ENCODE data around the gene SLAMF1. TPM values are rescaled to one million over a fixed set of nuclear protein-coding genes. Genes with fewer than 3 reads are reported as not detected.

The SLAMF1 gene
- polyA plus RNA-seq, 1 donor = 0.91 TPM

DNA sequence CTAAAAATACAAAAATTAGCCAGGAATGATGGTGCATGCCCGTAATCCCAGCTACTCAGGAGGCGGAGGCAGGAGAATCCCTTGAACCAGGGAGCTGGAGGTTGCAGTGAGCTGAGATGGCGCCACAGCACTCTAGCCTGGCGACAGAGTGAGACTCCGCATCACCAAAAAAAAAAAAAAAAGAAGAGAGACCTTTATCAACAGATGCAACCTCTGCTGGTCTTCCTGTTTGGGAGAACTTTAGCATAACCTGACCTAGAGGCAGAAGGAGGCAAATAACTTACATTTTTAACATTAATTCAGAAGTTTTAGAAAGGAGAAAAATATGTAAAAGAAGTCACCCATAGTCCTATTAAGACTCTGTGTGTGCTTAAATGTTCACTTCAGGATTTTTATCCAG, 32.4 kb downstream of the SLAMF1 start:
- H3K4me3 ChIP-seq (ENCODE audit: low read length) = no peak overlapping the region
- no peaks in the 10 kb centered on the region for H3K27me3 ChIP-seq (ENCODE audit: control insufficient read depth, insufficient read depth, low read length)
- H3K27ac ChIP-seq (ENCODE audit: low read length) = no peak overlapping the region
- no peak for DNase-seq
- H3K9me3 ChIP-seq (ENCODE audit: control insufficient read depth, low read depth, low read length) = no peaks in the 10 kb centered on the region
- H3K4me1 ChIP-seq (ENCODE audit: control insufficient read depth, insufficient read depth, low read length) = peaks cover 7% of the 10 kb centered on the region
- H3K36me3 ChIP-seq (ENCODE audit: control insufficient read depth, insufficient read depth, low read length) = no peaks in the 10 kb centered on the region
- no CpG with 5 or more reads among the region's 5 CpGs for WGBS (ENCODE audit: insufficient coverage, low lambda C conversion rate)

- WGBS (ENCODE audit: insufficient coverage, low lambda C conversion rate) = 71% methylated on average over 1 of the region's 6 CpGs
- no peak for DNase-seq
- no peaks in the 10 kb centered on the region for H3K36me3 ChIP-seq (ENCODE audit: control insufficient read depth, insufficient read depth, low read length)
- H3K27me3 ChIP-seq (ENCODE audit: control insufficient read depth, insufficient read depth, low read length) = no peaks in the 10 kb centered on the region
- no peak overlapping the region for H3K4me3 ChIP-seq (ENCODE audit: low read length)
- peaks cover 7% of the 10 kb centered on the region for H3K4me1 ChIP-seq (ENCODE audit: control insufficient read depth, insufficient read depth, low read length)
- no peaks in the 10 kb centered on the region for H3K9me3 ChIP-seq (ENCODE audit: control insufficient read depth, low read depth, low read length)
- H3K27ac ChIP-seq (ENCODE audit: low read length) = no peak overlapping the region
Measured at GRCh38 chr1:160612613-160613218, 34.1 kb downstream of the SLAMF1 start.

DNA sequence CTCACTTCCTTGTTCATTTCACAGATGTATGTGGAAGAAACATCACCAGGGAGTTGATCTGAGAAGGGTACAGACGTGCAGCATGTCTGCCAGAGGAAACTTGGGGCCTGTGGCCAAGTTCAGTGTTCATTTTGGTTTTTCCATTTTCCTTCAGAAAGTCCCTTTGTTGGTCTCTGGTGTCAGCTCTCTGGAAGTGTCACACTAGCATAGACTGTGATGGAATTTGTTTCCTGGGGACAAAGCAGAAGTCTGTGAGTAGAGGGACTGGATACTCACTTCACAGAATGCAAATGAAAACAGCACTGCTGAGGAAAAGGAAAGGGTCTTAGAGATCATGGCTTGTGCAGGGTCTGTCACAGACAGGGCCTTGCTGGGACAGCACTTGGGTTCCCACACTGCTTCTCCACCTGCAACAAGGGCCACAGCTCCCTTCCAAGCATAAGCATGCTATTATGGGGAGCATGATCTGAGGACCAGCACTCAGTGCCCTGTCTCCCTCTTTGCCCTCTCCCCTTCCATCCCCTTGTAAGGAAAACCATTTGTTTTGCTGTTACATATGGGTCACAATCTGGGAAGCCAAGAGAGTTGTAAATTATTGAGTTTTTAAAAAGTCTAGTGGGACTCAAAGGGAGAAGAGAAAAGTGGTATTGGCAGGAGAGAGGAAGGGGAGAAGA, 36.1 kb downstream of the SLAMF1 start:
- no peaks in the 10 kb centered on the region for H3K27me3 ChIP-seq (ENCODE audit: control insufficient read depth, insufficient read depth, low read length)
- H3K4me3 ChIP-seq (ENCODE audit: low read length) = no peak overlapping the region
- H3K4me1 ChIP-seq (ENCODE audit: control insufficient read depth, insufficient read depth, low read length) = peaks cover 15% of the 10 kb centered on the region
- no peaks in the 10 kb centered on the region for H3K36me3 ChIP-seq (ENCODE audit: control insufficient read depth, insufficient read depth, low read length)
- no peak overlapping the region for H3K27ac ChIP-seq (ENCODE audit: low read length)
- no CpG with 5 or more reads among the region's 1 CpG for WGBS (ENCODE audit: insufficient coverage, low lambda C conversion rate)
- no peak for DNase-seq
- H3K9me3 ChIP-seq (ENCODE audit: control insufficient read depth, low read depth, low read length) = no peaks in the 10 kb centered on the region

DNA sequence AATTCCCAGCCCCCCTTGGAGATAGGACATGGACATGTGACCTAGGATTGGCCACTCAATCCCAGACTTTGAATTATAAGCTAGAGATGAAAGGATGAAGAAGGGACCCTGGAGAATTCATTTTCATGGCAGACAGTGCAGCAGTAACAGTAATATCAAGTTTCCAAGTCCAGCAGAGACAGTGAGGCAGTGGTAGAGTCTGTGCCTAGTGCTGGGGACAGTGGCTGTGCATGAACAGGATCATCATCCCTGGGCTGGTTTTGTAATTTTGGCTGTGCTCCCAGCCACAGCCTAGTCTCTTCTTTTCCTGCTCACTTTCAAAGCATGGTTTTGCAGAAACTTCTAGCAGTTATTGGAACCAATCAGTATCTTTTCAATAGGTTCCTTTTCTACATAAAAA, 37.9 kb downstream of the SLAMF1 start:
- Histone ChIP-seq H3K27ac (ENCODE audit: low read length) (no peak overlapping the region), H3K4me1 (ENCODE audit: control insufficient read depth, insufficient read depth, low read length) (peaks cover 16% of the 10 kb centered on the region), H3K4me3 (ENCODE audit: low read length) (no peak overlapping the region), H3K9me3 (ENCODE audit: control insufficient read depth, low read depth, low read length) (no peaks in the 10 kb centered on the region), H3K36me3 (ENCODE audit: control insufficient read depth, insufficient read depth, low read length) (no peaks in the 10 kb centered on the region), H3K27me3 (ENCODE audit: control insufficient read depth, insufficient read depth, low read length) (no peaks in the 10 kb centered on the region)
- DNase-seq = no peak

DNA sequence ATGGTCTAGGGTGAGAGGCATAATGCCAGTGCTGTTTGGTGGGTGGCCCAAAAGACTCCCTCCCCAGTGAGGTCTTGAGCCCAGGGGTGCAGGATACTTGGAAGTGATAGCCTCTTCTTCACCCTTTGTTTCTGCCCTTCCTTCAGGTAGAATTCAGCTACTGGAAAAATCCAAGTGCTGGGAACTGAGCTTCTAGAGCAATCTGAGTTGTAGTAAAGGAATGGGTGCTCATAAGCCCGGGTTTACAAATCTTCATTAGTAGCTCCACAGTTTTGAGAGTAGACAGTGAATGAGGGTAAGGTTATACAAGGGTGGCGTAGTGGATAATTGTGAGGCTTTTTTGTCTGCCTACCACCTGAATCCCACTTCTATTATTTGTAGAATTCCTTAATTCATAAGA, 38.3 kb downstream of the SLAMF1 start:
- Histone ChIP-seq H3K9me3 (ENCODE audit: control insufficient read depth, low read depth, low read length) (no peaks in the 10 kb centered on the region), H3K4me3 (ENCODE audit: low read length) (no peak overlapping the region), H3K27ac (ENCODE audit: low read length) (no peak overlapping the region), H3K36me3 (ENCODE audit: control insufficient read depth, insufficient read depth, low read length) (no peaks in the 10 kb centered on the region), H3K27me3 (ENCODE audit: control insufficient read depth, insufficient read depth, low read length) (no peaks in the 10 kb centered on the region), H3K4me1 (ENCODE audit: control insufficient read depth, insufficient read depth, low read length) (peaks cover 16% of the 10 kb centered on the region)
- no CpG with 5 or more reads among the region's 2 CpGs for WGBS (ENCODE audit: insufficient coverage, low lambda C conversion rate)
- DNase-seq = no peak

DNA sequence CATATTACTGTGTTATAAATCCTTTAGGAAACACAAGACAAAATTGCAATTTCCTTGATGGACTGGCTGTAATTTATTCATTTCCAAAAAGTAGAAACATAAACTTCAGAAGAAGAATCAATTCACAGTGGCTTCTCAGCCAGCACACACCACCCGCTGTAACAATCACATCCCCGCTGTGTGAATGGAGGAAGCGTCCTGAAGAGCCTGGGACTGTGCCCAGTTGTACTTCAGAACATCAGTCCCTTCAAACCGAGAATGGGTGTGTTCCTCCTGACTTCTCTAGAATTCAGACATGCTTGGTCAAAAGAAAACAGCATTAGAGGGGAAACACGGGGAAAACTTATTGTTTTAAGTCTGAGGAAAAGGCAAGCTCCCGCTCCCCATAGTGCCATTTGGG, 38.8 kb downstream of the SLAMF1 start:
- 86% methylated on average over 4 of the region's 6 CpGs for WGBS (ENCODE audit: insufficient coverage, low lambda C conversion rate)
- no peak overlapping the region for H3K27ac ChIP-seq (ENCODE audit: low read length)
- H3K4me1 ChIP-seq (ENCODE audit: control insufficient read depth, insufficient read depth, low read length) = peaks cover 16% of the 10 kb centered on the region
- H3K27me3 ChIP-seq (ENCODE audit: control insufficient read depth, insufficient read depth, low read length) = no peaks in the 10 kb centered on the region
- no peak overlapping the region for H3K4me3 ChIP-seq (ENCODE audit: low read length)
- no peaks in the 10 kb centered on the region for H3K36me3 ChIP-seq (ENCODE audit: control insufficient read depth, insufficient read depth, low read length)
- DNase-seq = no peak
- H3K9me3 ChIP-seq (ENCODE audit: control insufficient read depth, low read depth, low read length) = no peaks in the 10 kb centered on the region

GRCh38 chr1:160607672-160608032, 39.2 kb downstream of the SLAMF1 start:
- H3K27me3 ChIP-seq (ENCODE audit: control insufficient read depth, insufficient read depth, low read length) = no peaks in the 10 kb centered on the region
- H3K36me3 ChIP-seq (ENCODE audit: control insufficient read depth, insufficient read depth, low read length) = no peaks in the 10 kb centered on the region
- WGBS (ENCODE audit: insufficient coverage, low lambda C conversion rate) = no CpG with 5 or more reads among the region's 1 CpG
- no peak overlapping the region for H3K4me3 ChIP-seq (ENCODE audit: low read length)
- DNase-seq = no peak
- no peaks in the 10 kb centered on the region for H3K9me3 ChIP-seq (ENCODE audit: control insufficient read depth, low read depth, low read length)
- H3K27ac ChIP-seq (ENCODE audit: low read length) = no peak overlapping the region
- H3K4me1 ChIP-seq (ENCODE audit: control insufficient read depth, insufficient read depth, low read length) = peaks cover 16% of the 10 kb centered on the region

DNA sequence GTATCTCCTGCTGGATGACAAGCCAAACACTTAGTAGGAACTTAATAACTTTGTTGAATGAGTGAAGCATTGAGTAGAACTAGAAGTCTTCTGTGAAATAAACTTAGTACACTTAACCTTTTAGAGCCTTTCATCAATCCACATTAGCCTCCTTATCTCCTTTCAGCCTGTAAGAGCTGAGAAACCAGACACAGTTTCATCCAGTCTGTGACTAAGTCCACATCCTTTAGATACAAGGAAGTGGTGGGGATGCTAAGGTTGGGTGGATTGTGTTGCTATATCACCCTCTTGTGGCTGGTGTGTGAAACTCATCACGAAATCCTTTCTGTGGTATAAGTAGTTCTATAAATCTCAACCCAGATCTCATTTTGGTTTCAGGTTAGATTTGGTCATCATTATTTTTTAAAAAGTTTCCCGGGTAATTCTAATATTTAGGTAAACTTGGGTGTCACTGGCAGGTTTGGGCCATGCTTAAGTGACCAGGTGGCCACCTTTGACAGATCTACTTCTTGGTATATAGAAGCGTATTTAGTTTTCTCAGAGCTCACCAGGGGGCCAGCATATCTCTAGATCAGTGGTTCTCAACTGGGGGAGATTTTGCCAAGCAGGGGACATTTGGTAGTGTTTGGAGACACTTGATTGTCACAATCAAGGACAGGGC, 39.7 kb downstream of the SLAMF1 start:
- WGBS (ENCODE audit: insufficient coverage, low lambda C conversion rate) = no CpG with 5 or more reads among the region's 3 CpGs
- H3K27ac ChIP-seq (ENCODE audit: low read length) = peak overlapping the region; percentile 61

DNA sequence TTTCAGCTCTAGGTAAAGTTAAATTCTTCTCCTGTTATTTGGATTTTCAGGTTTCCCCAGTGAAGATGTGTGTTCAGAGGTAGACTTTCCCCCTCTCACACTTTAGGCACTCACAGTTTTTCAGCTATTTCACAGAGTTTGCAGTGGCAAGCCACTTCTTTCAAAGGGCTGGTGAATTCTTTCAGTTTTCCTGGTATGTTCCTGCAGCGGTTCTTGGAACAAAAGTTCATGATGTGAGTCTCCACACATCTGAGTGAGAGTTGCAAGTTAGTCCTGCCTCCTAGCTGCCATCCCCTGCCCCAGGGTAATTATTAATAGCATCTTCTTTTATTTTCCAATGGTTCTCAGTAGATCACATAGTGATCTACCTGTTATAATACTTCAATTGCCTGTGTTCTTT, 40.2 kb downstream of the SLAMF1 start:
- DNase-seq = no peak
- H3K4me3 ChIP-seq (ENCODE audit: low read length) = no peak overlapping the region
- H3K27ac ChIP-seq (ENCODE audit: low read length) = peak overlapping the region; percentile 61
- H3K4me1 ChIP-seq (ENCODE audit: control insufficient read depth, insufficient read depth, low read length) = peaks cover 16% of the 10 kb centered on the region
- no peaks in the 10 kb centered on the region for H3K9me3 ChIP-seq (ENCODE audit: control insufficient read depth, low read depth, low read length)
- no peaks in the 10 kb centered on the region for H3K36me3 ChIP-seq (ENCODE audit: control insufficient read depth, insufficient read depth, low read length)
- WGBS (ENCODE audit: insufficient coverage, low lambda C conversion rate) = no CpG with 5 or more reads among the region's 1 CpG
- H3K27me3 ChIP-seq (ENCODE audit: control insufficient read depth, insufficient read depth, low read length) = no peaks in the 10 kb centered on the region

More for the DNA sequence above, 39.7 kb downstream of the SLAMF1 start:
- DNase-seq = peak; percentile 76 to 87
- Histone ChIP-seq H3K36me3 (ENCODE audit: control insufficient read depth, insufficient read depth, low read length) (no peaks in the 10 kb centered on the region), H3K4me1 (ENCODE audit: control insufficient read depth, insufficient read depth, low read length) (peaks cover 16% of the 10 kb centered on the region), H3K4me3 (ENCODE audit: low read length) (no peak overlapping the region), H3K9me3 (ENCODE audit: control insufficient read depth, low read depth, low read length) (no peaks in the 10 kb centered on the region), H3K27me3 (ENCODE audit: control insufficient read depth, insufficient read depth, low read length) (no peaks in the 10 kb centered on the region)

DNA sequence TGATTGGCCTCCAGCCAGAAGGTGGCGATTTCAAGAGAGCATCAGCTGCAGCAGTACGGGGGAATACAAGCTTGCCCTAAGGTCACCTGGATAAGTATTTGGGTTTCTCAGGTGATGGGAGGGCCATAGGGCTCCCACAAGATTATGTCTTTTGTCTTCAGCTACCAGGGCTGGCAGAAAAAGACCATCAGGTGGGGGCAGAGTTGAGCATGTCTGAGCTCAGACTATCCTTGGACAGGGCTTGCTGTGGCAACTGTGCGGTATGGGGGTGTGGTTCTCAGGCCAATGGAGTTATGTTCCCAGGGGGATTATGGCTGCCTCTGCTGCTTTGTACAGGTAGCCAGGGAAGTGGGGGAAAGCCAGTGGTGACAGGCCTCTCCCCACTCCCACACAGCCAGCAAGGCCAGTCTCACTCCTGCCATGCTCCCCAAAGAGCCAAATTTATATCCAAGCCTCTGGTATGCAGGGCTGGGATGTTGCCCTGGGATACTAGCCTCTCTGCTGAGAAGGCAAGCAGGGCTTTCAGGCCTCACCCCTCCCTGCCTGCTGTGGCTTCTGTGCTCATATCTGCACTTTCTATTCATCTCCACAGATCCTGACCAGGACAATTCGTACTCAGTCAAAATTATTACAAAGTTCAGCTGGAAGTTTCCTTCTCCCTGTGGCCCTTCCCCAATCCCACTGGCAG, 40.9 kb downstream of the SLAMF1 start:
- peaks cover 13% of the 10 kb centered on the region for H3K4me1 ChIP-seq (ENCODE audit: control insufficient read depth, insufficient read depth, low read length)
- DNase-seq = no peak
- no peaks in the 10 kb centered on the region for H3K27me3 ChIP-seq (ENCODE audit: control insufficient read depth, insufficient read depth, low read length)
- H3K36me3 ChIP-seq (ENCODE audit: control insufficient read depth, insufficient read depth, low read length) = no peaks in the 10 kb centered on the region
- H3K4me3 ChIP-seq (ENCODE audit: low read length) = no peak overlapping the region
- peak overlapping the region; percentile 61 for H3K27ac ChIP-seq (ENCODE audit: low read length)
- peaks cover 3% of the 10 kb centered on the region for H3K9me3 ChIP-seq (ENCODE audit: control insufficient read depth, low read depth, low read length)
- 63% methylated on average over 1 of the region's 4 CpGs for whole genome bisulfite sequencing (ENCODE audit: insufficient coverage, low lambda C conversion rate)

Measured in large intestine (tissue), 3 donors.